Measurements from ENCODE around the gene SLC36A4. TPM values are rescaled to one million over a fixed set of nuclear protein-coding genes. Genes with fewer than 3 reads are reported as not detected.

Gene SLC36A4
- total and polyA plus RNA-seq, 2 of the 4 experiments (the other 2 are of a cell fraction) = 9.2 to 13.1 TPM

DNA sequence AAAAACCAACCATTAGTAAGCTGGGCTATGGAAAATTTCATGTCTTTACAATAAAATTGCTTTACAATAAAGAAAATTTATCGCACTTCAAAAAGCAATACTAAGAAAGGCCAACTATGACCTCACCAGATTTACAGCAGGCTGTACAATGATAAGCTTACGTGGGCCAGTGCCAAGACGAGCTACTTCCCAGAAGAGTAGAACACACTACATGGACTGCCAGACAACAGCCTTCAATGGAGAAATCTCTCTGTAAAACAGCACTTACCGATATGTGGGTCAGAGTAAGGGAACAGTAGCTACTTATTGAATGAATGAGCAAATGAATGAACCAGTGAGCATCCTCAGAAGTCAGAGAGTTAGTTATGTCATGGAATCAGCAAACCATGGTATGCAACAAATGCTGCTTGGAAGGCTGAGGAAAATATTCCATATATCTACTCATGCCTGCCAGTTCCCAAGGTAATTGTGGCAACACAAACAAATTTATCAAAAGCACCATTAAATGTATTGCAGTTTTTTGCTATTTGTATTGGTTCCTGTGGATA lies 74.4 kb downstream of the SLC36A4 start:
- Histone ChIP-seq H3K4me3 (ENCODE audit: insufficient read depth, low read depth, low read length) (no peak overlapping the region), H2AFZ (replicated peaks; ENCODE audit: low read length, poor library complexity) (no peak overlapping the region), H2AK5ac (ENCODE audit: low read depth, low read length) (no peak overlapping the region), H2BK120ac (ENCODE audit: low read depth, low read length) (no peak overlapping the region), H4K8ac (ENCODE audit: low read depth in 2 of 2, low read length in 2 of 2) (no peak overlapping the region), H3K14ac (replicated peaks; ENCODE audit: low read depth, low read length) (no peak overlapping the region), H3K4me1 (ENCODE audit: control insufficient read depth, insufficient read depth, low read length) (no peaks in the 10 kb centered on the region; the same call in 1 of the 2 replicates), H3K9me3 (ENCODE audit: control insufficient read depth, insufficient read depth, low read length) (no peaks in the 10 kb centered on the region), H4K5ac (ENCODE audit: low read depth, low read length) (no peak overlapping the region), H2AK9ac (replicated peaks; ENCODE audit: low read depth, low read length, poor library complexity) (no peak overlapping the region), H3K27ac (ENCODE audit: insufficient read depth, low read length) (no peak overlapping the region), H3K18ac (ENCODE audit: low read depth, low read length) (no peak overlapping the region), H2BK15ac (ENCODE audit: low read depth, low read length) (no peak overlapping the region), H3K36me3 (ENCODE audit: control insufficient read depth, insufficient read depth, low read length) (no peaks in the 10 kb centered on the region), H3K23ac (ENCODE audit: low read depth, low read length) (no peak overlapping the region), H4K91ac (ENCODE audit: insufficient read depth, low read depth, low read length) (no peak overlapping the region), H4K20me1 (ENCODE audit: insufficient read depth, low read length) (no peaks in the 10 kb centered on the region), H3K9me1 (ENCODE audit: insufficient read depth, low read length) (no peaks in the 10 kb centered on the region), H2BK5ac (ENCODE audit: low read depth, low read length, poor library complexity, severe bottlenecking) (no peak overlapping the region), H2BK20ac (ENCODE audit: low read depth, low read length) (no peak overlapping the region; the same call in 1 of the 2 replicates), H3K4ac (ENCODE audit: low read depth, low read length) (no peak overlapping the region), H3K79me1 (ENCODE audit: low read depth in 1 of 2, low read length in 2 of 2) (no peaks in the 10 kb centered on the region), H3K4me2 (ENCODE audit: low read depth, low read length) (no peak overlapping the region), H3K56ac (ENCODE audit: extremely low read depth, insufficient read depth, low read length) (no peak overlapping the region), H3K27me3 (ENCODE audit: control insufficient read depth, insufficient read depth, low read length) (no peaks in the 10 kb centered on the region), H3K9ac (ENCODE audit: low read depth, low read length) (no peak overlapping the region)
- CTCF ChIA-PET = interaction anchor here (1.3 kb wide), 1 partner anchor 182 kb away, joined by 3 read pairs; no protein-coding TSS in a partner anchor
- in situ Hi-C loops (cut with MboI; ENCODE audit: low sequenced_read_pairs) (no loop called here), dilution Hi-C loops (cut with HindIII; ENCODE audit: low sequenced_read_pairs, unreplicated experiment) (no loop called here), intact Hi-C loops (cut with micrococcal nuclease) (no loop called here)
- ATAC-seq (ENCODE audit: low read depth) = peak; percentile 40; the same call in 1 of the 2 replicates
- WGBS, 2 experiments (ENCODE audit: extremely low coverage in 2 of 2, insufficient read length in 1 of 2) = no CpG with 5 or more reads among the region's 4 CpGs
- no TSS peak for BruUV-seq (replicated peaks)
- peak; percentile 54 for DNase-seq
- POLR2A ChIA-PET (ENCODE audit: unreplicated experiment) = no interaction called here
- no peak for TF ChIP-seq CEBPB (IDR thresholded peaks at IDR 0.05; ENCODE audit: low read depth, low read length)
- no peak for TF ChIP-seq RFX5 (IDR thresholded peaks at IDR 0.05; ENCODE audit: low read depth, low read length)
- TF ChIP-seq CTCF (conservative IDR thresholded peaks at IDR 0.05; ENCODE audit: low read depth, low read length) = no peak
- no peak for TF ChIP-seq BHLHE40 (IDR thresholded peaks at IDR 0.05; ENCODE audit: low read depth, low read length)
- TF ChIP-seq MAZ (IDR thresholded peaks at IDR 0.05; ENCODE audit: borderline replicate concordance, low read depth, low read length) = no peak
- TF ChIP-seq SMC3 (IDR thresholded peaks at IDR 0.05; ENCODE audit: low read depth, low read length) = no peak
- TF ChIP-seq, protein P1, sequence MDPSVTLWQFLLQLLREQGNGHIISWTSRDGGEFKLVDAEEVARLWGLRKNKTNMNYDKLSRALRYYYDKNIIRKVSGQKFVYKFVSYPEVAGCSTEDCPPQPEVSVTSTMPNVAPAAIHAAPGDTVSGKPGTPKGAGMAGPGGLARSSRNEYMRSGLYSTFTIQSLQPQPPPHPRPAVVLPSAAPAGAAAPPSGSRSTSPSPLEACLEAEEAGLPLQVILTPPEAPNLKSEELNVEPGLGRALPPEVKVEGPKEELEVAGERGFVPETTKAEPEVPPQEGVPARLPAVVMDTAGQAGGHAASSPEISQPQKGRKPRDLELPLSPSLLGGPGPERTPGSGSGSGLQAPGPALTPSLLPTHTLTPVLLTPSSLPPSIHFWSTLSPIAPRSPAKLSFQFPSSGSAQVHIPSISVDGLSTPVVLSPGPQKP (IDR thresholded peaks at IDR 0.05; ENCODE audit: borderline replicate concordance, low read depth, low read length) = no peak
- TF ChIP-seq POLR2A (IDR thresholded peaks at IDR 0.05; ENCODE audit: low read depth, low read length) = no peak
- TF ChIP-seq, protein P2, sequence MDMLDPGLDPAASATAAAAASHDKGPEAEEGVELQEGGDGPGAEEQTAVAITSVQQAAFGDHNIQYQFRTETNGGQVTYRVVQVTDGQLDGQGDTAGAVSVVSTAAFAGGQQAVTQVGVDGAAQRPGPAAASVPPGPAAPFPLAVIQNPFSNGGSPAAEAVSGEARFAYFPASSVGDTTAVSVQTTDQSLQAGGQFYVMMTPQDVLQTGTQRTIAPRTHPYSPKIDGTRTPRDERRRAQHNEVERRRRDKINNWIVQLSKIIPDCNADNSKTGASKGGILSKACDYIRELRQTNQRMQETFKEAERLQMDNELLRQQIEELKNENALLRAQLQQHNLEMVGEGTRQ (IDR thresholded peaks at IDR 0.05; ENCODE audit: low read depth, low read length) = no peak
- TF ChIP-seq FOS (IDR thresholded peaks at IDR 0.05; ENCODE audit: low read depth, low read length) = no peak

All from IMR-90 (cell line).